ENCODE results near the gene TRAPPC2.
"Not testable (repeated sequence)": the region's sequence is repeated elsewhere in the genome, so short reads cannot be mapped to it uniquely, and the experiment has no call there.

TRAPPC2 gene

DNA sequence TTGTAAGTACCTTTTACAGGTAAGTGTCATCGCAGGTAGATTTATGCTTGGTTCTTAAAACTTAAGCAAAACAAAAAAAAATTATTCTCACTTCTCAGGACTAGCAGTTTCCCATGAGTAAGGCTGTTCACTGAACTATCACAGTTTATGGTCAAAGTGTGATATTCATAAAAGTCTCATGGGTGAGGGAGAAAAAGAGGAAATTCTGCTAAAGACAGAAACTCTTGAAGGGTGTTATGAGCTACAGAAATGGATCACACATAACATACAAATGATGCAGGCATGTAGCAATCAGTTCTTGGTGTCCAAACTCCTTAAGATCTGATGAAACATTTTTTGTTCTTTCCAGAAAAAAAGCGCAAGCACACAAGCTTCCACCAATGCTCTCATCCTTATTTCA is 37.0 kb downstream of the TRAPPC2 start:
- no peak for DNase-seq

DNA sequence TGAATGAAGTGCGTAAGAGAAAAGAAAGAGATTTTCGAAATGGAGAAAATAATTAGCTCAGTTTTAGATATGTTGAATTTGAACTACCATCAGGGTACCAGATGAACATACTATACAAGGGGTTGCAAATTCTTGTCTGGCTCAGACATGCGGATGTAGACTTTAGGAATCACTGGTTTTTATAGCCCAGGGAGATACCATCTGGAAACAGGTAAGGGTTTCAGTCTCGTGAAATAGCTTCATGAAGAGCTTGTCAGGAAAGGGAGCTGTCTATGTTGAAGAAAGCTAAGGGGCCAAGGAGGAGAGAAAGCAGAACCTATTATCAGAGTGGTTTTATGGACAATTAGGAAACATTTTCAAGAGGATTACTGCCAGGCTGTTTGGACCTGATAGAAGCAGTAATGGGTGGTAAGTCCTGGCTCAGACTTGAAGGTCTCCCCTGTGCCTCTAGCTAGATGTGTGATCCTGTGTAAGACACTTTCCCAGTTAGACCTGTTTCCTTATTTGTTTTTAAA is 38.8 kb downstream of the TRAPPC2 start:
- no peak for DNase-seq

DNA sequence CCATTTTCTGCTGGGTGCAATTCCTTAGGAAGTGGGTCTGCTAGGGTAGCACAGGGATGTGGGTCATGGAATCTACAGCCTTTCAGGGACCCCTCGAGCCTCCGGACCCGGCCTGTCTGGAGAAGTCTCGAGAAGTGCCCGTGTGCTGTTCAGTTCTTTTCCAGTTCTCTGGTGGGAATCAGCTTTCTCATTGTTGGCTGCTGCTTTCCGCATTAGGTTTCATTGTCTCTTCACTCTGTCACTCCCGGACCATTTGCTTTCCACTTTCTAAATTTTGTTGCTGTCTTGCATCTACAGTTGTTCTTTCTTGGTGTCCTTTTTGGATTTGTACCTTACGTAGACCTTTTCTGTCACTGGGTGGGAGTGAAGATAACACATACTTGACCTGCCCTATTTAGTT is 39.4 kb downstream of the TRAPPC2 start:
- no peak for DNase-seq

DNA sequence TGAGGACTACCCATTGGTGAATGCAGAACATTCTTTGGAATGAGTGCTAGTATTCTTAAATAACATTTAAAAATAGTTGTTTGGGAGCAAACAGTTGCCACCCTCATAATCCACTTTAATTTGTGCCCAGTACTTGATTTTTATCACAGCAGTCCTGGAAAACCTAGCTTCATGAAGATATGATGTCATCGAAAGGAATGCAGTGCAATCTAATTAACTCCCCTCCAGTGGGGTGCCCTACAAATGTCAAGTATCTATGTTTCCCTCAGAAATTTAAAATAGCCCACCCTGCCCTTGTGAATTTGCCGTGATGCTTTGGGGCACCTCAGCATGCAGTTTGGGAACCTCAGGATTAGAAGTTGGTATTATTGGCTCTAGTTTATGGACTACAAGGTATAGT is 40.1 kb downstream of the TRAPPC2 start:
- no peak for DNase-seq

DNA sequence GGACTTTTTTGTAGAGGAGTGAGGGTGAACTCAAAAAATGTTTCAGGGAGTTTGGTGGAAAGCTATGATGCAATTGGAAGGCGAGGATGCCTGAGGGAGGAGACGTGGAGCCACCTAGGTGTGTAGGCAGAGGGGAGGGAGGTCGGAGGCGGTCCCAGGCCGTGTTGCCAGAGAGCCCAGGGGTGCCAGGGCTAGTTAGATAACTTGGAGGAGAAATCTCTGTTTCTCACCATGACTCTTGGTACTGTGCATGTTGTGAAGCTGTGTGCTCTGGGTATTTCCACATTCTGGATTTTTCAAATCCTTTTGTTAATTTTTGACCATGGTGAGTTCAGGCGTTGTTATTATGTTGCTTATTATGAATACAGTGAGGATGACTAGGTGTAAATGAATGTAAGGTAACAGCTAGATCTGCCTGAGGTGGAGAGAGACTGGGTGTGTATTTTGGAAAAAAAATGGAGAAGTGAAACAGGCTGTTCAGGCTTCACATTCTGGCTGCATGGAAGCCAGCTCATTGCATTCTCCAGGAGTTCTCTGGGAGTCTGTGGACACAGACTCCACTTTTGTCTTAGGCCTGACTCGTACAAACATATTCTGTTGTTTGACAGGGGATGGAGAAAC is 41.0 kb downstream of the TRAPPC2 start:
- no peak for DNase-seq

DNA sequence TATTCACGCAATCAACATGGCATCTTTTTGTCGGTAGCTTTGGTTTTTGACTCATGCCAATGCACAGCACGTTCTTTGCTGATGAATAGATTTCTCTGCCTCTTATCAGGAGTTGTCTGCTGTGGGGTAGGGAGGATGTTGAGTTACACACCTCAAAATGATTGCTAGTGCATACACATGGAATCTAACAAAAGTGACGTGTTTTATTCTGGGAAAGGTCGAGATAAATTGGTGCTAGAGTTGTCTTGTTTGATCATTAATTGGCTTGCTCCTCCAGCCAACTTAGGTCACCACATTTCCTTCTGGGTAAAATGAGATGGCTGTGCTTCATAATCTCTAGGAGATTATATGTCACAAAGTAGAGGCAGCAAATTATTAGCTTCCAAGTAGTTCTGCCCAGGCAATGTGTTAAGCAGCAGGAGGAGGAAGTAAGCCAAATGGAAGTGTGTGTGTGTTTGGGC is 41.6 kb downstream of the TRAPPC2 start:
- DNase-seq = no peak

DNA sequence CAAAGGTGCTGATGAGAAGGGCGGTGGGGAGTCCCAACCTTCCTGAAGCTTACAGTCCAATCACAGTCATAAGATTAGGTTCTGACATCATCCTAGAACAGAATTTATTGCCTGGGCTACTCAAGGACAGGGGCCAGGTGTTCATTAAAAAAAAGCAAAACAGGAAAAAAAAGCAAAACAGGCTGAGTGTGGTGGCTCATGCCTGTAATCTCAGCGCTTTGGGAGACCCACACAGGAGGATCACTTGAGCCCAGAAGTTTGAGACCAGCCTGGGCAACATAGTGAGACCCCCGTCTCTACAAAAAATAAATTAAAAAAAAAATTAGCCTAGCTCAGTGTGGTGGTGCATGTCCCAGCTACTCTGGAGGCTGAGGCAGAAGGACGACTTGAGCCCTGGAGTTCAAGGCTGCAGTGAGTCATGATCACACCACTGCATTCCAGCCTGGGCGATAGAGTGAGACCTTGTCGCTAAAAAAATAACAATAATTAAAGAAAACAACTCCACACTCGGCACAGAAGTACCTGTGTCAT is 42.5 kb downstream of the TRAPPC2 start:
- no peak for DNase-seq

DNA sequence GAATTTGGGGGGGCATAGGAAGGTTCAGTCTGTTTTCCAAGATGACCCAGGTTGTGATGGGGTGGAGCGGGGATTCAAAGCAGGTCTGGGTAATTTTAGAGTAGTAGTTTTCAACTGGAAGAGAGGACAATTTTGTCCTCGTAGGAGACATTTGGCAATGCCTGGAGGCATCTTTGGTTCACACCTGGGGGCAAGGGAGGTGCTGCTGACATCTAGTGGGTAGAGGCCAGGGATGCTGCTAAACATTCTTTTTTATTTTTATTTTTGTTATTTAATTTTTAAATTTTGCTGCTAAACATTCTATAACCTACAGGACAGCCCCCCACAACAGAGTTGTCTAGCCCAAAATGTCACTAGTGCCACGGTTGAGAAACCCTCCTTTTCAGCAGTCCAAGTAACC is 43.6 kb downstream of the TRAPPC2 start:
- DNase-seq = no peak

DNA sequence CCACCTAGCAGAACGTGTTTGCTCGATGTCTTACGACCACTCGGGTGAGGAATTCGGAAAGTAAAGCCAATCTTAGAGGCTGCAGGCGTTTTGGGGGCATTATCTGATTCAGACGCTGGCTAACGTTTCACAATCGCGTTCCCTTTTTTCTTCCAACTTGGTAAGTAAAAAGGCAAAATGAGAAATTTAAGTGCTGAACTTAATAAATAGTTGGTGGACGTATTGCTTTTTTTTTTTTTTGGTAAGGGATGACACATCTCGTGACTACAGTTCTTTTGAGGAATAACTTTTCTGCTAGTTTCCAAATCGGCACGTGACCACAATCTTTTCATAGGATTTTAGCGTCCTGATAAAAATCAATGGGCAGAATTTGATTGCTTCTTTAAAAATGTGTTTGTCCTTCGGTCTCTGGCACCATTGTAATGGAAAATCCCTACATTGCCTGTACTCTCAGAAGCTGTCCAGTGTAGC is 44.6 kb downstream of the TRAPPC2 start:
- DNase-seq = no peak

DNA sequence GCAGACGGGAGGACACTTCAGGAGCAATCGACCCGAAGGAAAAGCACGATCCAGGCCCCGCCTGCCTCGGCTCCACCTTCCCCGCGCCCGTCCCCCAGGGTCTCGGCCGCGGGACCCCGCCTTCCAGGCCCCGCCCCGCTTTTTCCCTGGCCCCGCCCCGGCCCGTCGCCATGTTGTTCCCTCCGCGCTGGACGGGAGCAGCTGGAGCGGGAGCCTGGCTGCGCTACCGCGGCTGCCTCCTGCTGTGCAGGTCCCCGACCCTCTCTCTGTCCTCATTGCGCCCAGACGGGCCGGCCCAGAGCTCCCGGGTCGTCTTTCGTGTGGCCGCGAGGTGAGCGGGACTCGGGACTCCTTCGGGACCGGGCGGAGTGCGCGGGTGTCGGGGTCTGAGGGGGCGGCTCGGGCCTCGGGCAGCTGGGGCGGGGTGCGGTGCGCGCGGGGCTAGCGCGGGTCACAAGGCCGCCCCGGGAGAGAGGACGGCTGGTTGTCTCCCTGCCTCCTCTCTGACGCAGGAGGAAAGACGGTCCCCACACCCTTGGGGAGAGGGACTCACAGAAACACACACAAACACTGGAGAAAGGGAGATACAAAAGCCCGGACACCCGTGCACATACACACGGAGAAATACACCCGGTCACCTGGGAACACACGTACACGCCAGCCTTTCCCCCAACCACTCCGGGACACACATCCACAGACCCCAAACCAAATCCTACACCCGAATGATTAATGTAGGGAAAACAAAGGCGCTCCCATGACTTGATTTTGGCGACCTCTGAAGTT is 45.3 kb downstream of the TRAPPC2 start, which contains the start of gene RAB9A:
RAB9A (plus strand) TSS at position 171 of the 783 bp plus-strand sequence. CDS start 19,619 bp downstream, outside the sequence.
- DNase-seq = no peak

DNA sequence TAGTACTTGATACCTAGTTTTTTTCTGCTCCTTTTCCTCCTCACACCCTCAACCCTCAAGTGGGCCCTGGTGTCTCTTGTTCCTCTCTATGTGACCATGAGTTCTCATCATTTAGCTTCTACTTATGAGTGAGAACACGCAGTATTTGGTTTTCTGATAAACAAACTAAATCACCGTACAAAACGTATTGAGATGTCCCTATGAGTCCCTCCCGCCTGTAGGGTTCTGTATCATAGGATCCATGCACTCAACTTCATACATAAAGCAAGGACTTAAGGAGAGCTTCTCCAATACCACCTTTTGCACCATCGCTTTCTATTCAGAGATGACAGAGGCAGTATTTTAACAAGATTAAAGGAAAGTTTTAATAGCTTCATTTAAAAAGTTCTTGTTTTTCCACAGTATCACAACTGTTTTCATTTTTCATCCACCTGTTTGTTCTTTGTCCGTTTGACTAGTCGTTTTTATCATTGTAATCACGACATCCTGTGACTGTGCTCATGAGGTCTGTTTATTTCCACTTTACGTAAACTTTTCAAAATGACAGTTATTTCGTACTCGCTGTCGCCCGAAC is 45.9 kb downstream of the TRAPPC2 start:
- no peak for DNase-seq

DNA sequence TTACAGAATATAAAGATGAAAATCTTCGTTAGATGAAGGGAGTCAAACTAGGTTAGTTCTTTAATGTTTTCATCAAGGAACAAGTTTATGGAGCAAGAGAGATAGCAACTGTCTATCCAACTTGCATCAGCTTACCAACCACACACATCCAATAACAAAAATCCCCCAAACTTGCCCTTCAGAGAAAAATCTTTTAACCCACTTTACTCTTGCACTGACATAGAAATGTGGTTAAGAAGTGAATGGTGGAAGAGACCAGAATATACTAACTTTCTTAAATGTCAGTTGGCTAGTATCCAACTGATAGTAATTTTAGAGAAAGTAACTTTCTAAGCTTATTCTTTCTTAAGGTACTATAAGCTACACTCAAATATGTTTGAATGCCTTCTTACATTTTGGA is 47.2 kb downstream of the TRAPPC2 start:
- DNase-seq = no peak

DNA sequence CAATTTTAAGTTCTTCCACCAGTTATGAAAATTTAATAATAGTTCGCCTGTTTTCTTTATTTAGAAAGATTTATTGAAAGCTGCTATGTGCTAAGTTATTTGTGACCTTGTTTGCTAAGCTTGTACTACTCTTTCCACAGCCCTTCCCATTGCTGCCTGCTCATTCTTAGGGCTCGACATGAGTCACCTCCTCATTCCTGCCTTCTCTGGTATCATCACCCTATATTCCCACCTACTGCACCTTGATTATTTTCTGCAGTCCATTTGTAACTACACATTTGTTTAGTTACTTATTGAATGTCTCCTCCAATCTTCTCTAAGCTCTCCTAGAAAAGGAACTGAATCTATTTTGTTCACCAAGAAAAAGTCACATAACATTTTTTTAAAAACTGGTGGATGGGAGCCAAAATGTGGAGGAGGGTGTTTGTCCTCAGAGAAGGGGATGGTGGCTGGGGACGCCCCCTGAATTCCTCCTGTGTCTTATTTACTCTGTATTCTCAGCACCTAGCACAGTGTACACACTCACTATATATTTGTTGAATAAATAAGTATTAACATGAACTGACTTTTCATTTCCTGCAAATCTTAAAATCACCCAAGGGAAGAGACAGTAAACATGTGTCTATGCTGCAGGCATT is 49.2 kb downstream of the TRAPPC2 start:
- DNase-seq = no peak

DNA sequence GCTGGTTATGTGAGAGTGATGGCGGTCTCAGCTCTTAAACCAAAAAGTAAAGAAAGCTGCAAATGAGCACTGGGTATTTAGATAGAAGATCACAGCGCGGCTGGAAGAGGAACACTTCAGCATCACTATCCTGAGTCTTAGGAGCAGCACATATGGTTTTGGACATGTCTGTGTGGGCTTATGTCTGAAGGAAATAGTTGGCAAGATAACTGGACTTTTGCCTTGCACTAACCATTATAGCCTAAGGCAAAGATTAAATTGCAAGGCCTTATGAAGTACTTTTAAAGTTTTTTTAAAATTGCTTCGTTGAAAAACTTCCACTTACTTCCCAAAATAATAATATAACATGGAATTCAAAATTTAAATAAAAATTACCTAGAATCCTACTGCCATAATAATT is 50.1 kb downstream of the TRAPPC2 start:
- DNase-seq = no peak

DNA sequence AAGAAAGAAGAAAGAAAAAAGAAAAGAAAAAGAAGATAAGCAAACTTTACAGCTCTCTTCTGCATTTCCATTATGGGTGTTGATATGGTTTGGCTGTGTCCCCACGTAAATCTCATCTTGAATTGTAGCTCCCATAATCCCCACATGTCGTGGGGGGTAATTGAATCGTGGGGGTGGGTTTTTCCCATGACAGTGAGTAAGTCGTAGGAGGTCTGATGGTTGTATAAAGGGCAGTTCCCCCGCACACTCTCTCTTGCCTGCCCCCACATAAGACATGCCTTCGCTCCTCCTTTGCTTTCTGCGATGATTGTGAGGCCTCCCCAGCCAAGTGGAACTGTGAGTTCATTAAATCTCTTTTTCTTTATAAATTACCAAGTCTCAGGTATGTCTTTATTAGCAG is 52.8 kb downstream of the TRAPPC2 start:
- DNase-seq = no peak

DNA sequence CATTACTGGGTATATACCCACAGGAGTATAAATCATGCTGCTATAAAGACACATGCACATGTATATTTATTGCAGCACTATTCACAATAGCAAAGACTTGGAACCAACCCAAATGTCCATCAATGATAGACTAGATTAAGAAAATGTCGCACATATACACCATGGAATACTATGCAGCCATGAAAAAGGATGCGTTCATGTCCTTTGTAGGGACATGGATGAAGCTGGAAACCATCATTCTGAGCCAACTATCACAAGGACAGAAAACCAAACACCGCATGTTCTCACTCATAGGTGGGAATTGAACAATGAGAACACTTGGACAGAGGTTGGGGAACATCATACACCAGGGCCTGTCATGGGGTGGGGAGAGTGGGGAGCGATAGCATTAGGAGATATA is 54.7 kb downstream of the TRAPPC2 start:
- DNase-seq = not testable (repeated sequence)

DNA sequence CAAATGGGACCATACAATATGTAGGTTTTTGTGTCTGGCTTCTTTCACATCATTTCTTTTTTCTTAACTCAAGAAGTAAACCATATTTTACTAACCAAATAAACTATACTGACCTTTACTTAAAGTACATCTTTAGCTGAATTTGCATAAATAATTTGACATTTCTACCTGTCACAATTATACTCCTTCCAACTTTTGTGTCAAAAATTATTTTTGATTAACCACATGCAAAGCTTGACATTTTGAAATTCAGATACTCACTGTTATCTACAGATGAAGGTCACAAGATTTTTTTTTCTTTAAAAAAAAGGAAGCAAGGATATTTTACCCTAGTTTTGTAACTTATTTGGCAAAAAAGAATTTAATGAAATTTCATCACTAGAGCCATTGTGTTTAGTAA is 57.5 kb downstream of the TRAPPC2 start:
- no peak for DNase-seq

DNA sequence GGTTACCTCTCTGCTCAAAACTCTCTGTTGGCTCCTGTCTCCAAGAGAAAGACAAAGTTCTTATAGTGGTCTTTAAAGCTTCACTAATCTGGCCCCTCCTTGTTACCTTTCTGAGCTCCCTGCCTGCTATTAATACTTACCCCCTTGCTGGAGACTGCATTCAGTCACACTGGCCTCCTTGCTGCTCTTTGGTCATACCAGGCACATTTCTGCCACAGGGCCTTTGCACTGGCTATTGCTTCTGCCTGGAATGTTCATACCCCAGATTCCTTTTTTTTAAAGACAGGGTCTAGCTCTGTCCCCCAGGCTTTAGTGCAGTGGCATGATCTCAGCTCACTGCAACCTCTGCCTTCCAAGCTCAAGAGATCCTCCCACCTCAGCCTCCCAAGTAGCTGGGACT is 61.4 kb downstream of the TRAPPC2 start:
- DNase-seq = no peak

DNA sequence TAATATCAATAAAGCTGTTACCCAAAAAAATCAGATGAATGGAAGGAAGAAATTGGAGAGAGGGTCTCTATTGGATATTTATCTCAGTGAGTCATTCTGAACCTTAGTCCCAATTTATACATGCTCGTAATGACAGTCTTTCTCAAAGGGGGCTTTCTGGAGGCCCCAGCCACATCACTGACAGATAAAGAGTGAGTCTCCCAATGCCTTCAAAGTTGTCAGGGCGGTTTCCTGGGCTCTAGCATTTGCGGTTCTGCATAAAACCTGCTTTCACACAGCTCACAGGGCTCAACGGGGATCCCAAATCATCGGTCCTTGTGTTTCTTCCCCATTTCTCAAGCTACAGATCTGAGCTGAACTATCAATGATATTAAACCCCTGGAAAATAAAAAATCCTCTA is 64.2 kb downstream of the TRAPPC2 start:
- no peak for DNase-seq

DNA sequence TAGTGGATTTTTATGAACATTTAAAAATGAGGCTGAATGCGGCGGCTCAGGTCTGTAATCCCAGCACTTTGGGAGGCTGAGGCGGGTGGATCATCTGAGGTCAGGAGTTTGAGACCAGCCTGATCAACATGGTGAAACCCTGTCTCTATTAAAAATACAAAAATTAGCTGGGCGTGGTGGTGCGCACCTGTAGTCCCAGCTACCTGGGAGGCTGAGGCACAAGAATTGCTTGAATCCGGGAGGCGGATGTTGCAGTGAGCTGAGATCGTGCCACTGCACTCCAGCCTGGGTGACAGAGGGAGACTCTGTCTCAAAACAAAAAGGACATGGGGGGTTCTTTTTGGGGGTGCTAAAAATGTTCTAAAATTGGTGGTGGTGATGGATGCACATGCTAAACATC is 64.7 kb downstream of the TRAPPC2 start:
- not testable (repeated sequence) for DNase-seq

DNA sequence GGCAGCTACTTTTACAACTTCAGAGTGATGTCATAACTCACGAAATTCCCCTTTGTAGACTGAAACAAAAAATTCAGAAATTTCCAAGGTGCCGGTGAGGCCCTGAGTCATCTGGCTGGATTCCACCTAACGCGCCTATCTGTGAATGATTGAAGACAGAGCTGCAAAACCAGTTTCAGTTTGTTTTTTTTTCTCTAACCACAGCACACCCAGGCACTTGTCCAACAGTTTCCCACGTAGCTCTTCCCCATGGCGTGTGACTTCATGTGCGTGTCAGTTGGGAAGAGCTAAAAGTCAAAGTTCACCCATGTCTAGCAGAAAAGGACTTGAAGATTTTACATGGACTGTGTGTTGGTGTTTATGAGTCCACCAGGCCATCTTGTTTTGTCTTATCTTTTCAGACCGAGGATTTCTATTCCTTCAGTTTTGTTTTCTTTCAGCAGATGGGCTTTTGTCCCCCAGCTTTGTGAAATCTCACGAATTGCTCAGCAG is 65.1 kb downstream of the TRAPPC2 start:
- no peak for DNase-seq

DNA sequence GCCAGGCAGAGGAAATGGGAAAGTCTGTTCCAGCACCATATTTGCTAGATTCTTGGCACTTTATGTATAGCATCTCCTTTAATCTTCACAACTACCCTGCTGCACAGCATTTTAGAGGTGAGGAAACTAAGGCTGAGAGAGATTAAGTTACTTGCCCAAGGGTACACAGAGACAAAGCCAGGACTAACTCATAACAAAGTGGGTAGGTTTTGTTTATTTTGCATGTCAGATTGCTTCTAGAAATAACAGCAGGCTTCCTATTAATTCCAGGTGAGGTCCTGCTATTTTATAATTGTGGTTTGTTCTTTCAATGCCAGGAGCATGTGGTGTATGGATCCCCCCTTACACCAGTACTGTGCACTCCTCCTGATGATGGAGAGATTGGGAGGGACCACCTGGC is 66.5 kb downstream of the TRAPPC2 start:
- no peak for DNase-seq

DNA sequence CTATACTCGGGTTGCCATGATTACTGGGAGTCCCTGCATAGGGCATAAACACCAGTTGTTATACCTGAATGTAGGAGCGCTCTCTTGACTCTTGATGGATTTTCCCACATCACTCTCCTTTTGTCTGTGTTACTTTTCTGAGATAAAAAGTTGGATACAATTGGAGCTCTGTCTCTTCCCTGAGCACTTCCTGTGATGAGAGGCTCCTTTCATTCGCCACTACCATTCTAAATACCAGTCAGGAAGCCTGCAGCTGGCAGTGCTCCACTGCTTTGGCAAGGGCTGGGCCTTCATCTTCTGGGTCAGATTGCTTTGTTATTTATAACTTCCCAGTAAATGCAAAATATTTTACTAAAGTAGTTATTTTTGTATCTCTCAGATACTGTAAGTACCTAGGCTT is 67.6 kb downstream of the TRAPPC2 start:
- no peak for DNase-seq
